Stomach (tissue), 9 donors: ENCODE measurements around the gene NGB. TPM values are rescaled to one million over a fixed set of nuclear protein-coding genes. Genes with fewer than 3 reads are reported as not detected.

ENCODE experiments used
- DNase-seq, 2 donors: peaks; one replicate each; pipeline versions ENCODE4 v3.0.0 to v3.0.0-alpha.2; 2013 to 2019
- H3K27ac ChIP-seq, 5 donors: fragments of 200-600 bp in 4 of 5; sonication (generic) in 4 of 5; one replicate each; pipeline ENCODE4 v1.5.1; 2013 to 2019; ENCODE audit warnings: mild to moderate bottlenecking in 1 of 5, moderate library complexity in 1 of 5
- H3K27me3 ChIP-seq, 3 donors: fragments of 200-600 bp; sonication (generic); one replicate each; pipeline ENCODE4 v1.5.1; 2017 to 2019; ENCODE audit warnings: mixed run types in 1 of 3
- H3K36me3 ChIP-seq, 4 donors: fragments of 200-600 bp; sonication (generic); 1 replicate in 3 of 4; 2 replicates in 1 of 4; pipeline ENCODE4 v1.5.1; 2016 to 2019
- H3K4me1 ChIP-seq, 4 donors: fragments of 200-600 bp; sonication (generic); one replicate each; pipeline ENCODE4 v1.5.1; 2016 to 2019
- H3K4me3 ChIP-seq, 4 donors: fragments of 200-600 bp; sonication (generic) in 3 of 4; one replicate each; pipeline ENCODE4 v1.5.1; 2016 to 2019; ENCODE audit warnings: mild to moderate bottlenecking in 1 of 4
- H3K9me3 ChIP-seq, 4 donors: fragments of 200-600 bp; sonication (generic); one replicate each; pipeline ENCODE4 v1.5.1; 2016 to 2019
- CTCF ChIP-seq, 7 experiments: fragments of 450-650 bp in 4 of 7; fragments of 200-600 bp in 3 of 7; sonication (generic) in 3 of 7; IDR thresholded peaks; one replicate each; pipeline ENCODE4 v1.5.1; 2016 to 2019; ENCODE audit warnings: antibody characterized with exemption in 7 of 7, control low read depth in 2 of 7, mild to moderate bottlenecking in 1 of 7
- EP300 ChIP-seq: sonication (generic); formaldehyde crosslinking; IDR thresholded peaks from one replicate; pipeline ENCODE4 v1.6.1; 2017; ENCODE audit warnings: antibody characterized with exemption
- POLR2A ChIP-seq, 4 donors: fragments of 450-650 bp; IDR thresholded peaks; one replicate each; pipeline ENCODE4 v1.6.1; 2016; ENCODE audit warnings: antibody characterized with exemption in 4 of 4, control low read depth in 2 of 4, mild to moderate bottlenecking in 1 of 4, moderate library complexity in 1 of 4
- POLR2AphosphoS5 ChIP-seq, 3 donors: sonication (generic); formaldehyde crosslinking; IDR thresholded peaks; one replicate each; pipeline ENCODE4 v1.6.1; 2016; ENCODE audit warnings: antibody characterized with exemption in 3 of 3
- WGBS, 5 donors: extraction: QIAGEN DNeasy Blood & Tissue Kit in 3 of 5; methylation state at CpG; one replicate each; pipeline versions ENCODE4 v1.1.5 to v1.1.7; 2013 to 2018; 5-methylcytosine and 5-hydroxymethylcytosine counted together
- intact Hi-C: fragments of 100-400 bp; cut with DNase I; formaldehyde crosslinking; loops from one replicate; pipeline ENCODE4 v1.15.1; 2023; ENCODE audit warnings: low total_unique reads
- polyA plus RNA-seq, 3 donors: library from polyadenylated mRNA; stranded (reverse); fragments of 200-250 nt; gene quantifications; one replicate each; pipeline ENCODE4 v1.2.3, GENCODE V29; 2013
- total RNA-seq, 5 donors: library from RNA; depleted of rRNA; stranded (reverse); fragments of >200 nt; gene quantifications; one replicate each; pipeline versions ENCODE4 v1.1.0 to v1.2.3, GENCODE V29; 2014 to 2016
- donor health status: healthy with polysubstance abuse.
- donor health status: Bipolar disorder and iron deficiency.
- donor health status: healthy.

NGB gene
- total and polyA plus RNA-seq, 8 donors: 0.18 to 47.2 (median 1.8) TPM; not detected in 3

GRCh38 chr14:77231721-77232120 lies 39.3 kb downstream of the NGB start:
- Histone ChIP-seq H3K27ac (no peak overlapping the region), H3K4me3 (no peak overlapping the region), H3K4me1 (no peaks in the 10 kb centered on the region), H3K27me3 (no peaks in the 10 kb centered on the region), H3K9me3 (peaks cover 0 to 9% (median 3%) of the 10 kb centered on the region in 4 donors), H3K36me3 (no peaks in the 10 kb centered on the region)
- intact Hi-C loops: no loop called here
- no peak for TF ChIP-seq POLR2AphosphoS5 (IDR thresholded peaks at IDR 0.05)
- TF ChIP-seq CTCF (IDR thresholded peaks at IDR 0.05): no peak
- no peak for TF ChIP-seq EP300
- TF ChIP-seq POLR2A (IDR thresholded peaks at IDR 0.05): no peak
- WGBS, 5 donors: 51 to 76% (median 67%) methylated on average over 3 of the region's 3 CpGs
- DNase-seq: no peak

- TF ChIP-seq EP300 (no peak), CTCF (IDR thresholded peaks at IDR 0.05) (no peak), POLR2A (IDR thresholded peaks at IDR 0.05) (no peak), POLR2AphosphoS5 (IDR thresholded peaks at IDR 0.05) (no peak)
- no peaks in the 10 kb centered on the region for H3K36me3 ChIP-seq
- H3K4me1 ChIP-seq: no peaks in the 10 kb centered on the region
- no peak overlapping the region for H3K27ac ChIP-seq
- no peak overlapping the region for H3K4me3 ChIP-seq
- 65 to 88% (median 83%) methylated on average over 2 of the region's 2 CpGs for WGBS, 5 donors
- peaks cover 0 to 4% (median 0%) of the 10 kb centered on the region in 3 donors for H3K27me3 ChIP-seq
- H3K9me3 ChIP-seq: peaks cover 0 to 9% (median 3%) of the 10 kb centered on the region in 4 donors
- intact Hi-C loops: no loop called here
- DNase-seq: no peak
Observed at GRCh38 chr14:77230914-77231313, 40.1 kb downstream of the NGB start.

GRCh38 chr14:77228056-77228455 lies 43.0 kb downstream of the NGB start:
- no peaks in the 10 kb centered on the region for H3K36me3 ChIP-seq
- no peak overlapping the region for H3K4me3 ChIP-seq
- peaks cover 0 to 19% (median 0%) of the 10 kb centered on the region in 3 donors for H3K27me3 ChIP-seq
- 41 to 71% (median 65%) methylated on average over 6 of the region's 6 CpGs for WGBS, 5 donors
- no peak overlapping the region for H3K27ac ChIP-seq
- H3K9me3 ChIP-seq: peaks cover 0 to 9% (median 3%) of the 10 kb centered on the region in 4 donors
- intact Hi-C loops: no loop called here
- DNase-seq: no peak
- no peak for TF ChIP-seq EP300
- no peak for TF ChIP-seq POLR2AphosphoS5 (IDR thresholded peaks at IDR 0.05)
- TF ChIP-seq POLR2A (IDR thresholded peaks at IDR 0.05): no peak
- no peak for TF ChIP-seq CTCF (IDR thresholded peaks at IDR 0.05)
- H3K4me1 ChIP-seq: no peaks in the 10 kb centered on the region

- TF ChIP-seq CTCF (IDR thresholded peaks at IDR 0.05): no peak
- TF ChIP-seq POLR2AphosphoS5 (IDR thresholded peaks at IDR 0.05): no peak
- TF ChIP-seq POLR2A (IDR thresholded peaks at IDR 0.05): no peak
- TF ChIP-seq EP300: no peak
- H3K9me3 ChIP-seq: peaks cover 0 to 4% (median 2%) of the 10 kb centered on the region in 4 donors
- no peak overlapping the region for H3K4me3 ChIP-seq
- H3K27ac ChIP-seq: no peak overlapping the region
- intact Hi-C loops: no loop called here
- H3K4me1 ChIP-seq: no peaks in the 10 kb centered on the region
- H3K27me3 ChIP-seq: peaks cover 0 to 29% (median 0%) of the 10 kb centered on the region in 3 donors
- H3K36me3 ChIP-seq: no peaks in the 10 kb centered on the region
- DNase-seq: no peak
- 76 to 84% (median 83%) methylated on average over 14 of the region's 14 CpGs for WGBS, 5 donors
Observed at GRCh38 chr14:77225892-77226557, 45.0 kb downstream of the NGB start.
